ENCODE measurements around the gene BRME1. TPM values are rescaled to one million over a fixed set of nuclear protein-coding genes. Genes with fewer than 3 reads are reported as not detected.
A peak's percentile ranks its signal among the peaks of the same experiment; 100 is the strongest.

The BRME1 gene
- total RNA-seq, 1 experiment from 2014 or later = 13.9 TPM

GRCh38 chr19:13908674-13909073 is 2.8 kb upstream of the BRME1 start:
- Histone ChIP-seq H3F3A (ENCODE audit: insufficient read depth, low read depth) (peaks cover 18% of the 10 kb centered on the region; the same call in 1 of the 2 replicates), H3K4me2 (no peak overlapping the region), H3K27ac (no peak overlapping the region), H4K20me1 (ENCODE audit: insufficient read depth) (no peaks in the 10 kb centered on the region), H2AFZ (no peak overlapping the region), H3K9me3 (ENCODE audit: insufficient read depth, low read depth) (no peaks in the 10 kb centered on the region), H3K4me3 (no peak overlapping the region), H3K27me3 (ENCODE audit: insufficient read depth, low read depth) (no peaks in the 10 kb centered on the region), H3K36me3 (ENCODE audit: low read depth) (peaks cover 20% of the 10 kb centered on the region), H3K79me2 (ENCODE audit: low read depth) (peaks cover 20% of the 10 kb centered on the region), H3K4me1 (replicated peaks; ENCODE audit: insufficient read depth) (peaks cover 11% of the 10 kb centered on the region; the same call in 1 of the 2 replicates), H3K9me2 (ENCODE audit: insufficient read depth) (no peaks in the 10 kb centered on the region)
- no peak for TF ChIP-seq EZH2 (IDR thresholded peaks at IDR 0.05; ENCODE audit: low read depth)
- ChIA-PET CTCF (no interaction called here), POLR2A (ENCODE audit: unreplicated experiment) (no interaction called here)
- intact Hi-C loops (cut with micrococcal nuclease; ENCODE audit: unreplicated experiment) = no loop called here
- no peak for DNase-seq
- no TSS peak for BruUV-seq (replicated peaks)

- no peaks in the 10 kb centered on the region for H3K9me3 ChIP-seq (ENCODE audit: insufficient read depth, low read depth)
- peak overlapping the region; percentile 60 for H2AFZ ChIP-seq
- TF ChIP-seq, protein P1, sequence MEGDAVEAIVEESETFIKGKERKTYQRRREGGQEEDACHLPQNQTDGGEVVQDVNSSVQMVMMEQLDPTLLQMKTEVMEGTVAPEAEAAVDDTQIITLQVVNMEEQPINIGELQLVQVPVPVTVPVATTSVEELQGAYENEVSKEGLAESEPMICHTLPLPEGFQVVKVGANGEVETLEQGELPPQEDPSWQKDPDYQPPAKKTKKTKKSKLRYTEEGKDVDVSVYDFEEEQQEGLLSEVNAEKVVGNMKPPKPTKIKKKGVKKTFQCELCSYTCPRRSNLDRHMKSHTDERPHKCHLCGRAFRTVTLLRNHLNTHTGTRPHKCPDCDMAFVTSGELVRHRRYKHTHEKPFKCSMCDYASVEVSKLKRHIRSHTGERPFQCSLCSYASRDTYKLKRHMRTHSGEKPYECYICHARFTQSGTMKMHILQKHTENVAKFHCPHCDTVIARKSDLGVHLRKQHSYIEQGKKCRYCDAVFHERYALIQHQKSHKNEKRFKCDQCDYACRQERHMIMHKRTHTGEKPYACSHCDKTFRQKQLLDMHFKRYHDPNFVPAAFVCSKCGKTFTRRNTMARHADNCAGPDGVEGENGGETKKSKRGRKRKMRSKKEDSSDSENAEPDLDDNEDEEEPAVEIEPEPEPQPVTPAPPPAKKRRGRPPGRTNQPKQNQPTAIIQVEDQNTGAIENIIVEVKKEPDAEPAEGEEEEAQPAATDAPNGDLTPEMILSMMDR (conservative IDR thresholded peaks at IDR 0.05) = no peak
- no peak for TF ChIP-seq EZH2 (IDR thresholded peaks at IDR 0.05; ENCODE audit: low read depth)
- POLR2A ChIA-PET (ENCODE audit: unreplicated experiment) = interaction anchor here (0.6 to 1.0 kb wide), 2 partner anchors 140 to 159 kb away, joined by 7 read pairs; a partner anchor contains a TSS
- H3K4me1 ChIP-seq (replicated peaks; ENCODE audit: insufficient read depth) = peaks cover 11% of the 10 kb centered on the region; the same call in 1 of the 2 replicates
- CTCF ChIA-PET = interaction anchor here (0.6 kb wide), 1 partner anchor 326 kb away, joined by 3 read pairs; no protein-coding TSS in a partner anchor
- H4K20me1 ChIP-seq (ENCODE audit: insufficient read depth) = no peaks in the 10 kb centered on the region
- peaks cover 22% of the 10 kb centered on the region; the same call in 1 of the 2 replicates for H3F3A ChIP-seq (ENCODE audit: insufficient read depth, low read depth)
- H3K27ac ChIP-seq = no peak overlapping the region
- peak overlapping the region; percentile 69 for H3K4me3 ChIP-seq
- H3K36me3 ChIP-seq (ENCODE audit: low read depth) = peaks cover 17% of the 10 kb centered on the region
- TSS peak; percentile 71 for BruUV-seq (replicated peaks)
- peaks cover 20% of the 10 kb centered on the region for H3K79me2 ChIP-seq (ENCODE audit: low read depth)
- H3K4me2 ChIP-seq = peak overlapping the region; percentile 79
- H3K9me2 ChIP-seq (ENCODE audit: insufficient read depth) = no peaks in the 10 kb centered on the region
- no peak for DNase-seq
- intact Hi-C loops (cut with micrococcal nuclease; ENCODE audit: unreplicated experiment) = no loop called here
- no peaks in the 10 kb centered on the region for H3K27me3 ChIP-seq (ENCODE audit: insufficient read depth, low read depth)
These were observed 993 bp upstream of the BRME1 start for GRCh38 chr19:13906910-13907309.

GRCh38 chr19:13906521-13906904 is 596 bp upstream of the BRME1 start:
- CTCF ChIA-PET = interaction anchor here (0.6 kb wide), 1 partner anchor 326 kb away, joined by 3 read pairs; no protein-coding TSS in a partner anchor

More at GRCh38 chr19:13906521-13906904, 596 bp upstream of the BRME1 start:
- intact Hi-C loops (cut with micrococcal nuclease; ENCODE audit: unreplicated experiment) = no loop called here
- DNase-seq = peak; percentile 38 to 65
- H3K36me3 ChIP-seq (ENCODE audit: low read depth) = peaks cover 17% of the 10 kb centered on the region
- no peak for TF ChIP-seq EZH2 (IDR thresholded peaks at IDR 0.05; ENCODE audit: low read depth)
- TF ChIP-seq, protein P1 (conservative IDR thresholded peaks at IDR 0.05) = no peak
- peak overlapping the region; percentile 69 for H3K4me3 ChIP-seq
- no peaks in the 10 kb centered on the region for H3K27me3 ChIP-seq (ENCODE audit: insufficient read depth, low read depth)
- peaks cover 20% of the 10 kb centered on the region for H3K79me2 ChIP-seq (ENCODE audit: low read depth)
- H3K4me1 ChIP-seq (replicated peaks; ENCODE audit: insufficient read depth) = peaks cover 11% of the 10 kb centered on the region; the same call in 1 of the 2 replicates
- H3K4me2 ChIP-seq = peak overlapping the region; percentile 79
- POLR2A ChIA-PET (ENCODE audit: unreplicated experiment) = interaction anchor here (0.6 to 1.0 kb wide), 2 partner anchors 141 to 159 kb away, joined by 7 read pairs; a partner anchor contains a TSS
- H4K20me1 ChIP-seq (ENCODE audit: insufficient read depth) = no peaks in the 10 kb centered on the region
- H3K9me2 ChIP-seq (ENCODE audit: insufficient read depth) = no peaks in the 10 kb centered on the region
- H3K9me3 ChIP-seq (ENCODE audit: insufficient read depth, low read depth) = no peaks in the 10 kb centered on the region
- peak overlapping the region; percentile 60 for H2AFZ ChIP-seq
- H3K27ac ChIP-seq = peak overlapping the region; percentile 53
- H3F3A ChIP-seq (ENCODE audit: insufficient read depth, low read depth) = peaks cover 22% of the 10 kb centered on the region; the same call in 1 of the 2 replicates
- no TSS peak for BruUV-seq (replicated peaks)
